HEK293 (cell line): ENCODE measurements around the gene UGT1A7.

ENCODE experiments used
- CTCF ChIA-PET: fragments of 350-600 bp; formaldehyde crosslinking; extraction: SDS; loops from one replicate; lab custom pipeline; 2021; ENCODE audit warnings: antibody characterized with exemption; lab: Yijun Ruan, JAX
- POLR2A ChIA-PET: fragments of 300-600 bp; formaldehyde crosslinking; extraction: SDS; loops from one replicate; lab custom pipeline; 2020; ENCODE audit warnings: antibody characterized with exemption, inconsistent platforms; lab: Yijun Ruan, JAX
- H3K27ac ChIP-seq: fragments of 200-500 bp; sonication (Bioruptor generic); 2 replicates; pipeline ENCODE4 v1.5.1; 2014; ENCODE audit warnings: low read depth, low read length, control low read depth, inconsistent platforms; ENCODE audit errors: extremely low read depth
- H3K36me3 ChIP-seq, 2 experiments: fragments of 200-500 bp in 1 of 2; sonication (Bioruptor generic) in 1 of 2; 1 replicate in 1 of 2; 2 replicates in 1 of 2; pipeline ENCODE4 v1.5.1; 2014 to 2017; ENCODE audit warnings: inconsistent platforms in 2 of 2, low read length in 2 of 2; ENCODE audit not compliant: control insufficient read depth in 2 of 2, insufficient read depth in 1 of 2
- H3K4me1 ChIP-seq: fragments of 200-500 bp; sonication (Bioruptor generic); 2 replicates; pipeline ENCODE4 v1.5.1; 2014; ENCODE audit warnings: mild to moderate bottlenecking, low read length, inconsistent platforms; ENCODE audit not compliant: control insufficient read depth, insufficient read depth
- H3K4me3 ChIP-seq: 2 replicates; pipeline ENCODE4 v1.5.1; 2011; ENCODE audit warnings: low read depth, mild to moderate bottlenecking, control low read depth, low read length, moderate library complexity
- H3K9me3 ChIP-seq: fragments of 200-500 bp; sonication (Bioruptor generic); 2 replicates; pipeline ENCODE4 v1.5.1; 2014; ENCODE audit warnings: low read depth, low read length, inconsistent platforms; ENCODE audit not compliant: control insufficient read depth, insufficient read depth
- BCL11A ChIP-seq: fragments of 450-650 bp; formaldehyde crosslinking; IDR thresholded peaks from 2 replicates; pipeline ENCODE4 v1.5.1; 2016; ENCODE audit warnings: low read depth, missing biosample characterization, missing genetic modification characterization
- GLIS1 ChIP-seq: fragments of 450-650 bp; formaldehyde crosslinking; IDR thresholded peaks from 2 replicates; pipeline ENCODE4 v1.5.1; 2016; ENCODE audit warnings: missing biosample characterization, missing genetic modification characterization
- HOXA7 ChIP-seq: sonication (generic); formaldehyde crosslinking; IDR thresholded peaks from 2 replicates; pipeline ENCODE4 v1.8.1; 2022; ENCODE audit warnings: missing genetic modification reagents, borderline replicate concordance
- REST ChIP-seq: fragments of 450-650 bp; formaldehyde crosslinking; IDR thresholded peaks from 2 replicates; pipeline ENCODE4 v1.5.1; 2016; ENCODE audit warnings: missing biosample characterization, missing genetic modification characterization
- SP7 ChIP-seq: fragments of 450-650 bp; formaldehyde crosslinking; IDR thresholded peaks from 2 replicates; pipeline ENCODE4 v1.5.1; 2016; ENCODE audit warnings: missing biosample characterization, missing genetic modification characterization
- ZBTB11 ChIP-seq: fragments of 450-650 bp; formaldehyde crosslinking; conservative IDR thresholded peaks from 2 replicates; pipeline ENCODE4 v1.5.1; 2016; ENCODE audit warnings: low read depth, missing biosample characterization, missing genetic modification characterization
- ZBTB21 ChIP-seq: fragments of 450-650 bp; formaldehyde crosslinking; IDR thresholded peaks from 2 replicates; pipeline ENCODE4 v1.5.1; 2017; ENCODE audit warnings: missing biosample characterization, missing genetic modification characterization
- ZNF114 ChIP-seq: fragments of 450-650 bp; formaldehyde crosslinking; IDR thresholded peaks from 2 replicates; pipeline ENCODE4 v1.5.0; 2017; ENCODE audit warnings: missing biosample characterization, missing genetic modification characterization
- ZNF18 ChIP-seq: fragments of 450-650 bp; formaldehyde crosslinking; IDR thresholded peaks from 2 replicates; pipeline ENCODE4 v1.5.1; 2016; ENCODE audit warnings: missing biosample characterization, missing genetic modification characterization
- ZNF223 ChIP-seq: fragments of 450-650 bp; formaldehyde crosslinking; IDR thresholded peaks from 2 replicates; pipeline ENCODE4 v1.5.1; 2016; ENCODE audit warnings: missing biosample characterization, missing genetic modification characterization
- ZNF311 ChIP-seq: fragments of 450-650 bp; formaldehyde crosslinking; IDR thresholded peaks from 2 replicates; pipeline ENCODE4 v1.5.1; 2017; ENCODE audit warnings: missing biosample characterization, missing genetic modification characterization, borderline replicate concordance
- ZNF366 ChIP-seq: fragments of 450-650 bp; formaldehyde crosslinking; conservative IDR thresholded peaks from 2 replicates; pipeline ENCODE4 v1.5.1; 2016; ENCODE audit warnings: missing biosample characterization, missing genetic modification characterization
- ZNF48 ChIP-seq: fragments of 450-650 bp; formaldehyde crosslinking; IDR thresholded peaks from 2 replicates; pipeline ENCODE4 v1.5.1; 2016; ENCODE audit warnings: missing biosample characterization, missing genetic modification characterization
- ZNF488 ChIP-seq: fragments of 450-650 bp; formaldehyde crosslinking; IDR thresholded peaks from 2 replicates; pipeline ENCODE4 v1.5.1; 2016; ENCODE audit warnings: missing biosample characterization, missing genetic modification characterization
- ZNF514 ChIP-seq: fragments of 450-650 bp; formaldehyde crosslinking; IDR thresholded peaks from 2 replicates; pipeline ENCODE4 v1.5.1; 2016; ENCODE audit warnings: missing biosample characterization, missing genetic modification characterization
- ZNF558 ChIP-seq: fragments of 450-650 bp; formaldehyde crosslinking; IDR thresholded peaks from 2 replicates; pipeline ENCODE4 v1.5.1; 2016; ENCODE audit warnings: missing biosample characterization, missing genetic modification characterization
- ZNF571 ChIP-seq: fragments of 450-650 bp; formaldehyde crosslinking; IDR thresholded peaks from 2 replicates; pipeline ENCODE4 v1.5.0; 2017; ENCODE audit warnings: missing biosample characterization, missing genetic modification characterization
- ZNF629 ChIP-seq: fragments of 450-650 bp; formaldehyde crosslinking; IDR thresholded peaks from 2 replicates; pipeline ENCODE4 v1.5.1; 2017; ENCODE audit warnings: missing biosample characterization, missing genetic modification characterization
- ZNF704 ChIP-seq: fragments of 450-650 bp; formaldehyde crosslinking; IDR thresholded peaks from 2 replicates; pipeline ENCODE4 v1.5.1; 2016; ENCODE audit warnings: missing biosample characterization, missing genetic modification characterization
- ZXDB ChIP-seq: fragments of 450-650 bp; formaldehyde crosslinking; IDR thresholded peaks from 2 replicates; pipeline ENCODE4 v1.5.1; 2016; ENCODE audit warnings: missing biosample characterization, missing genetic modification characterization

UGT1A7 gene

GRCh38 chr2:233779722-233780121 lies 98.0 kb downstream of the UGT1A7 start (continued):
- TF ChIP-seq ZNF488 (tag by site-specific recombination), result no peak
- no peak for TF ChIP-seq ZNF48 (tag by site-specific recombination)
- no peak for TF ChIP-seq GLIS1
- TF ChIP-seq ZNF18 (tag by site-specific recombination), result no peak
- TF ChIP-seq HOXA7 (CRISPR knock-in tag), result no peak

GRCh38 chr2:233780771-233781170 lies 99.1 kb downstream of the UGT1A7 start:
- Histone ChIP-seq H3K27ac (no peak overlapping the region), H3K4me3 (no peak overlapping the region), H3K4me1 (no peaks in the 10 kb centered on the region), H3K36me3 (no peaks in the 10 kb centered on the region), H3K9me3 (no peaks in the 10 kb centered on the region)
- TF ChIP-seq ZBTB21 (tag by site-specific recombination) (no peak), SP7 (tag by site-specific recombination) (peak; percentile 44; the same call in 1 of the 2 replicates), ZNF629 (tag by site-specific recombination) (0 out of 2 replicates have a peak, but pooled peaks have one; percentile 29)
- CTCF ChIA-PET, result interaction anchor here (1.6 kb wide), 1 partner anchor 69 kb away, joined by 3 read pairs; no protein-coding TSS in a partner anchor
- POLR2A ChIA-PET, result no interaction called here

GRCh38 chr2:233789554-233789953 lies 107.9 kb downstream of the UGT1A7 start:
- POLR2A ChIA-PET, result no interaction called here
- CTCF ChIA-PET, result no interaction called here
- no peak overlapping the region for H3K27ac ChIP-seq
- H3K36me3 ChIP-seq, result no peaks in the 10 kb centered on the region
- no peaks in the 10 kb centered on the region for H3K4me1 ChIP-seq
- H3K9me3 ChIP-seq, result no peaks in the 10 kb centered on the region
- TF ChIP-seq BCL11A (tag by site-specific recombination) (no peak), ZNF571 (tag by site-specific recombination) (no peak), ZNF514 (no peak), ZNF366 (no peak), ZNF223 (tag by site-specific recombination) (no peak), ZNF311 (tag by site-specific recombination) (no peak), ZNF114 (tag by site-specific recombination) (no peak)
- H3K4me3 ChIP-seq, result no peak overlapping the region

- Histone ChIP-seq H3K36me3 (no peaks in the 10 kb centered on the region), H3K4me3 (no peak overlapping the region), H3K9me3 (no peaks in the 10 kb centered on the region), H3K27ac (no peak overlapping the region), H3K4me1 (no peaks in the 10 kb centered on the region)
- ChIA-PET POLR2A (no interaction called here), CTCF (no interaction called here)
- TF ChIP-seq REST (tag by site-specific recombination) (no peak), ZNF558 (tag by site-specific recombination) (no peak), ZNF704 (tag by site-specific recombination) (no peak), ZXDB (tag by site-specific recombination) (no peak), ZBTB11 (tag by site-specific recombination) (no peak)
Measured at GRCh38 chr2:233791151-233791882, 109.6 kb downstream of the UGT1A7 start.
